ENCODE measurements around the gene LTK.

- TF ChIP-seq, protein P1, sequence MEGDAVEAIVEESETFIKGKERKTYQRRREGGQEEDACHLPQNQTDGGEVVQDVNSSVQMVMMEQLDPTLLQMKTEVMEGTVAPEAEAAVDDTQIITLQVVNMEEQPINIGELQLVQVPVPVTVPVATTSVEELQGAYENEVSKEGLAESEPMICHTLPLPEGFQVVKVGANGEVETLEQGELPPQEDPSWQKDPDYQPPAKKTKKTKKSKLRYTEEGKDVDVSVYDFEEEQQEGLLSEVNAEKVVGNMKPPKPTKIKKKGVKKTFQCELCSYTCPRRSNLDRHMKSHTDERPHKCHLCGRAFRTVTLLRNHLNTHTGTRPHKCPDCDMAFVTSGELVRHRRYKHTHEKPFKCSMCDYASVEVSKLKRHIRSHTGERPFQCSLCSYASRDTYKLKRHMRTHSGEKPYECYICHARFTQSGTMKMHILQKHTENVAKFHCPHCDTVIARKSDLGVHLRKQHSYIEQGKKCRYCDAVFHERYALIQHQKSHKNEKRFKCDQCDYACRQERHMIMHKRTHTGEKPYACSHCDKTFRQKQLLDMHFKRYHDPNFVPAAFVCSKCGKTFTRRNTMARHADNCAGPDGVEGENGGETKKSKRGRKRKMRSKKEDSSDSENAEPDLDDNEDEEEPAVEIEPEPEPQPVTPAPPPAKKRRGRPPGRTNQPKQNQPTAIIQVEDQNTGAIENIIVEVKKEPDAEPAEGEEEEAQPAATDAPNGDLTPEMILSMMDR (conservative IDR thresholded peaks at IDR 0.05; ENCODE audit: low read depth, low read length) = no peak
- no peak for TF ChIP-seq EZH2phosphoT487 (IDR thresholded peaks at IDR 0.05; ENCODE audit: borderline replicate concordance, low read length)
- no peak for TF ChIP-seq EZH2 (IDR thresholded peaks at IDR 0.05; ENCODE audit: low read length, unreplicated experiment)
Measured at GRCh38 chr15:41501191-41501917, 12.3 kb downstream of the LTK start.

Measured in PC-3 (cell line).